GM12878 (cell line): ENCODE measurements around the gene GEMIN7. TPM values are rescaled to one million over a fixed set of nuclear protein-coding genes. Genes with fewer than 3 reads are reported as not detected.

Experiments used
- ATAC-seq: fragments of 200-7000 bp; cut with Tn5 transposase; 3 replicates; pipeline ENCODE4 v1.9.1; 2020; ENCODE audit warnings: mild to moderate bottlenecking, moderate library complexity
- BruUV-seq: library from RNA; stranded (reverse); fragments of 400-500 nt; replicated peaks from 2 replicates; lab custom pipeline; 2021; lab: Mats Ljungman, UMichigan
- CTCF ChIA-PET: fragments of 300-600 bp; sonication (Branson Sonifier 250); formaldehyde crosslinking; extraction: SDS; loops from one replicate; lab custom pipeline; 2021; ENCODE audit warnings: inconsistent platforms; lab: Yijun Ruan, JAX
- POLR2A ChIA-PET: fragments of 350-600 bp; formaldehyde crosslinking; extraction: SDS; loops from one replicate; lab custom pipeline; 2021; ENCODE audit warnings: inconsistent platforms; lab: Charles Lee
- RAD21 ChIA-PET: fragments of 300-600 bp; sonication (Branson Sonifier 250); formaldehyde crosslinking; loops from one replicate; lab custom pipeline; 2023; ENCODE audit warnings: antibody characterized with exemption; ENCODE audit not compliant: unreplicated experiment; lab: Charles Lee
- SMC1A ChIA-PET: fragments of 300-600 bp; sonication (Branson Sonifier 250); formaldehyde crosslinking; loops from one replicate; lab custom pipeline; 2023; ENCODE audit not compliant: unreplicated experiment, uncharacterized antibody; lab: Charles Lee
- DNase-seq: peaks from one replicate; pipeline ENCODE4 v3.0.0-alpha.2; 2011; ENCODE audit warnings: low read depth, low spot score
- FAIRE-seq: peaks from 3 replicates; lab custom pipeline; 2011; peaks lifted over from hg19 to GRCh38; lab: Jason Lieb, UNC
- H2AFZ ChIP-seq: 2 replicates; pipeline ENCODE4 v1.6.0; 2011; ENCODE audit warnings: low read depth, low read length, control low read depth; ENCODE audit not compliant: control insufficient read depth
- H3K27ac ChIP-seq: 2 replicates; pipeline ENCODE4 v1.5.1; 2011; ENCODE audit warnings: control low read depth; ENCODE audit not compliant: control insufficient read depth, insufficient read depth
- H3K27me3 ChIP-seq, 2 experiments: replicated peaks in 1 of 2; 2 replicates each; pipeline versions ENCODE4 v1.6.0 to v1.6.1; 2011; ENCODE audit warnings: low read length in 1 of 2; ENCODE audit not compliant: control insufficient read depth in 2 of 2, insufficient read depth in 2 of 2
- H3K36me3 ChIP-seq, 2 experiments: 2 replicates each; pipeline ENCODE4 v1.5.1; 2011; ENCODE audit warnings: low read length in 1 of 2; ENCODE audit not compliant: control insufficient read depth in 2 of 2, insufficient read depth in 2 of 2
- H3K4me1 ChIP-seq: 2 replicates; pipeline ENCODE4 v1.6.1; 2011; ENCODE audit warnings: mild to moderate bottlenecking, low read length, moderate library complexity, mixed read lengths; ENCODE audit not compliant: control insufficient read depth, insufficient read depth
- H3K4me2 ChIP-seq: 2 replicates; pipeline ENCODE4 v1.6.0; 2011; ENCODE audit warnings: control low read depth; ENCODE audit not compliant: control insufficient read depth, insufficient read depth
- H3K4me3 ChIP-seq: fragments of 200-600 bp; sonication (generic); 2 replicates; pipeline ENCODE4 v1.5.1; 2016
- H3K79me2 ChIP-seq: 2 replicates; pipeline ENCODE4 v1.6.0; 2011; ENCODE audit warnings: low read length; ENCODE audit not compliant: control insufficient read depth, insufficient read depth
- H3K9ac ChIP-seq: 2 replicates; pipeline ENCODE4 v1.8.0; 2011; ENCODE audit warnings: low read length, control low read depth, mixed read lengths; ENCODE audit not compliant: control insufficient read depth, insufficient read depth
- H3K9me3 ChIP-seq: replicated peaks from 3 replicates; pipeline ENCODE4 v1.5.1; 2011; ENCODE audit warnings: mild to moderate bottlenecking, low read length; ENCODE audit not compliant: control insufficient read depth, insufficient read depth
- H4K20me1 ChIP-seq: 2 replicates; pipeline ENCODE4 v1.6.0; 2011; ENCODE audit not compliant: control insufficient read depth, insufficient read depth
- CHD2 ChIP-seq: IDR thresholded peaks from 2 replicates; pipeline ENCODE4 v1.6.1; 2011; ENCODE audit warnings: low read depth, low read length, improper control_type of control experiment, borderline replicate concordance
- FOXK2 ChIP-seq: fragments of 450-650 bp; IDR thresholded peaks from 2 replicates; pipeline ENCODE4 v1.6.1; 2017; ENCODE audit warnings: mild to moderate bottlenecking, moderate library complexity
- IKZF2 ChIP-seq, 2 experiments: fragments of 450-650 bp; IDR thresholded peaks; 2 replicates each; pipeline ENCODE4 v1.6.1; 2017; ENCODE audit warnings: mild to moderate bottlenecking in 2 of 2, moderate library complexity in 2 of 2
- JUNB ChIP-seq: IDR thresholded peaks from 2 replicates; pipeline ENCODE4 v1.6.1; 2016; ENCODE audit warnings: antibody characterized with exemption, mild to moderate bottlenecking
- KAT2A ChIP-seq: conservative IDR thresholded peaks from 2 replicates; pipeline ENCODE4 v1.6.1; 2011; ENCODE audit warnings: low read depth, low read length; ENCODE audit not compliant: control insufficient read depth
- MTA3 ChIP-seq: IDR thresholded peaks from 2 replicates; pipeline ENCODE4 v1.6.1; 2012; ENCODE audit warnings: low read length, inconsistent platforms, borderline replicate concordance
- MYB ChIP-seq: fragments of 150-350 bp; IDR thresholded peaks from 2 replicates; pipeline ENCODE4 v1.6.1; 2014; ENCODE audit warnings: mild to moderate bottlenecking, low read depth, low read length, borderline replicate concordance
- NFIC ChIP-seq: IDR thresholded peaks from 2 replicates; pipeline ENCODE4 v1.6.1; 2012; ENCODE audit warnings: low read depth, mild to moderate bottlenecking, inconsistent platforms, low read length, moderate library complexity
- POU2F2 ChIP-seq: IDR thresholded peaks from 3 replicates; pipeline ENCODE4 v1.6.1; 2011; ENCODE audit warnings: low read depth, mild to moderate bottlenecking, low read length, borderline replicate concordance
- RELB ChIP-seq: fragments of 450-650 bp; IDR thresholded peaks from 2 replicates; pipeline ENCODE4 v1.6.1; 2017; ENCODE audit warnings: low read depth, mild to moderate bottlenecking, moderate library complexity
- SP1 ChIP-seq: IDR thresholded peaks from one replicate; pipeline ENCODE4 v1.6.1; 2011; ENCODE audit warnings: low read depth, low read length
- SREBF1 ChIP-seq: IDR thresholded peaks from 2 replicates; pipeline ENCODE4 v1.6.1; 2012; ENCODE audit warnings: mild to moderate bottlenecking, low read length
- SREBF2 ChIP-seq: IDR thresholded peaks from 2 replicates; pipeline ENCODE4 v1.6.1; 2012; ENCODE audit warnings: mild to moderate bottlenecking, low read length
- WRNIP1 ChIP-seq: IDR thresholded peaks from 2 replicates; pipeline ENCODE4 v1.6.1; 2011; ENCODE audit warnings: low read depth, low read length, improper control_type of control experiment, borderline replicate concordance
- ZBED1 ChIP-seq: IDR thresholded peaks from 2 replicates; pipeline ENCODE4 v1.6.1; 2016; ENCODE audit warnings: borderline replicate concordance
- ZNF274 ChIP-seq: IDR thresholded peaks from one replicate; pipeline ENCODE4 v1.8.0; 2011; ENCODE audit not compliant: insufficient read length, insufficient read depth
- ZNF384 ChIP-seq: IDR thresholded peaks from 2 replicates; pipeline ENCODE4 v1.6.1; 2012; ENCODE audit warnings: low read depth, mild to moderate bottlenecking, low read length, improper control_type of control experiment, borderline replicate concordance
- ZNF592 ChIP-seq: fragments of 450-650 bp; IDR thresholded peaks from 2 replicates; pipeline ENCODE4 v1.6.1; 2017; ENCODE audit warnings: mild to moderate bottlenecking, moderate library complexity
- WGBS: methylation state at CpG from one replicate; pipeline ENCODE4 v1.1.6; 2016; ENCODE audit warnings: low lambda C conversion rate; ENCODE audit not compliant: insufficient replicate concordance, insufficient coverage; ENCODE audit errors: missing lambda C conversion rate; 5-methylcytosine and 5-hydroxymethylcytosine counted together
- in situ Hi-C: fragments of 300-500 bp; cut with MboI; formaldehyde crosslinking; loops from 9 replicates; pipeline ENCODE4 v1.14.3; 2018; ENCODE audit warnings: mixed read lengths
- intact Hi-C: fragments of 100-400 bp; cut with micrococcal nuclease; formaldehyde crosslinking; loops from one replicate; pipeline ENCODE4 v1.14.2; 2022; ENCODE audit not compliant: unreplicated experiment
- polyA plus RNA-seq, 11 experiments: library from polyadenylated mRNA; depleted of rRNA in 4 of 11; unstranded in 6 of 11; stranded (reverse) in 5 of 11; fragments of >200 nt; fragmentation: Nextera tagmentation in 4 of 11; fragmentation: Illumina TruSeq in 1 of 11; extraction: Ambion mirVana in 4 of 11; extraction: Trizol in 1 of 11; gene quantifications; 1 replicate in 1 of 11; 2 replicates in 10 of 11; pipeline versions ENCODE4 v1.2.1 to v1.2.3, GENCODE V29; 2011 to 2016; ENCODE audit warnings: inconsistent platforms in 2 of 11, missing spikeins in 2 of 11, low read depth in 1 of 11
- total RNA-seq, 4 experiments: library from RNA; depleted of rRNA in 3 of 4; stranded (reverse); fragments of >200 nt in 3 of 4; fragmentation: Illumina TruSeq in 1 of 4; extraction: Trizol in 1 of 4; gene quantifications; 2 replicates each; pipeline versions ENCODE4 v1.2.1 to v1.2.3, GENCODE V29; 2013 to 2021

Gene GEMIN7
- total and polyA plus RNA-seq, 10 of the 15 experiments (the other 5 are each of a cell fraction or from before 2014, with no cell fraction given), result 21.1 to 76.7 (median 44.9) TPM

GRCh38 chr19:45121827-45122345 lies 42.8 kb downstream of the GEMIN7 start:
- ChIA-PET CTCF (interaction anchor here (0.6 to 1.4 kb wide), 3 partner anchors 18 to 62 kb away, joined by 3 read pairs; no protein-coding TSS in a partner anchor), POLR2A (interaction anchor here (1.2 kb wide), 1 partner anchor 15 kb away, joined by 3 read pairs; no protein-coding TSS in a partner anchor), RAD21 (interaction anchor here (1.4 to 2.2 kb wide), 4 partner anchors 15 to 70 kb away, joined by 4 to 5 read pairs (median 4); partner anchors contain the start of genes BLOC1S3 and TRAPPC6A), SMC1A (interaction anchor here (1.9 kb wide), 1 partner anchor 15 kb away, joined by 6 read pairs; no protein-coding TSS in a partner anchor)
- FAIRE-seq (no peak), DNase-seq (peak; percentile 40), ATAC-seq (peak; percentile 7)
- H3K36me3 ChIP-seq, result peaks cover 0 to 9% of the 10 kb centered on the region in 2 experiments; a peak in 3 of 4 replicates
- peaks cover 61% of the 10 kb centered on the region for H3K4me1 ChIP-seq
- H3K27ac ChIP-seq, result peak overlapping the region; percentile 62
- WGBS, result 68% methylated on average over 11 of the region's 11 CpGs
- peaks cover 59% of the 10 kb centered on the region for H3K79me2 ChIP-seq
- H3K4me3 ChIP-seq, result no peak overlapping the region
- no TSS peak for BruUV-seq
- no peaks in the 10 kb centered on the region for H3K27me3 ChIP-seq
- peak overlapping the region; percentile 2; the same call in 1 of the 2 replicates for H3K9ac ChIP-seq
- in situ Hi-C loops, result no loop called here
- intact Hi-C loops, result no loop called here
- H3K4me2 ChIP-seq, result peak overlapping the region; percentile 47
- H2AFZ ChIP-seq, result no peak overlapping the region
- H4K20me1 ChIP-seq, result peaks cover 3% of the 10 kb centered on the region; the same call in 1 of the 2 replicates
- no peaks in the 10 kb centered on the region for H3K9me3 ChIP-seq
- TF ChIP-seq JUNB, result no peak
- no peak for TF ChIP-seq ZNF274
- no peak for TF ChIP-seq ZNF592
- TF ChIP-seq MYB, result no peak
- no peak for TF ChIP-seq MTA3
- TF ChIP-seq SREBF2, result no peak
- no peak for TF ChIP-seq SP1
- no peak for TF ChIP-seq POU2F2
- no peak for TF ChIP-seq SREBF1
- TF ChIP-seq WRNIP1, result no peak
- no peak for TF ChIP-seq ZBED1
- no peak for TF ChIP-seq FOXK2
- peak; percentile 46; the same call in 1 of the 2 replicates for TF ChIP-seq RELB
- peak; percentile 25; the same call in 1 of the 2 replicates for TF ChIP-seq CHD2
- no peak for TF ChIP-seq ZNF384
- TF ChIP-seq NFIC, result no peak
- TF ChIP-seq KAT2A, result no peak
- peak; percentile 50 to 83; a peak in 3 of 4 replicates for TF ChIP-seq IKZF2 (IDR thresholded peaks at IDR 0.05)
